Measurements from ENCODE around the gene XPO4.

XPO4 gene

DNA sequence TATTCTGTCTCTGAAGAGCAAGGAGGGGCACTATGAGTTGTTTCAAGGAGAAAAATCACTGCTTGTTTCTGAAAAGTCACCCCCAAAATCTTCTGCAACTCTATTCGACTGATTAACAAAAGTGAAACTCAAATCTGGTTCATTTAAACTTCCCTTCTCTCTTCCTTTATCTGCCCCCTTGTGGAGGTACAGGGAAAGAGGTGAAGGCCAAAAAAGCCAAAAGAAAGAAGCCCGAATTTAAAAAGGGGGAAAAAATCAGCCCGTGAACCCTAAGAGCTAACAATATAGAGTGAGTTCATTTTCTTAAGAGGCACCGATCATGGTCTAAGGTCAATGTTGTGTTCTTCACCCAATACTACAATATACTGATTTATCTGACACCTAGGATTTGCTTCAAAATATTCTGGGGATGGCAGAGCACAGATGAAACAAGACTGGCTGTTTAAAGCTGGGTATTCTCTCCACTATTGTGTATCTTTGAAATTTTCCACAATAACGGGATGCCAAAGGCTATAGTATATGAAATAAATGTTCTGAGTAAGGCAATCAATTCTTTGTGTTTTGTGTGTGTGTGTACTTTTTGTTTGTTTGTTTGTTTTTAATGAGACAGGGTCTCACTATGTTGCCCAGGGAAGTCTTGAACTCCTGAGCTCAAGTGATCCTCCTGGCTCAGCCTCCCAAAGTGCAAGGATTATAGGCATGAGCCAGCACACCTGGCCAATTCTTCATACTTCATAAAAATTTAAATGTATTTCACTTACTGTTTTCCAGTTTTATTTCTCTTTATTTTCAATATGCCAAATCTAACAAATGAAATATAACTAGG, 73.8 kb downstream of the XPO4 start:
- DNase-seq (ENCODE audit: low read depth, low spot score): peak; percentile 41

DNA sequence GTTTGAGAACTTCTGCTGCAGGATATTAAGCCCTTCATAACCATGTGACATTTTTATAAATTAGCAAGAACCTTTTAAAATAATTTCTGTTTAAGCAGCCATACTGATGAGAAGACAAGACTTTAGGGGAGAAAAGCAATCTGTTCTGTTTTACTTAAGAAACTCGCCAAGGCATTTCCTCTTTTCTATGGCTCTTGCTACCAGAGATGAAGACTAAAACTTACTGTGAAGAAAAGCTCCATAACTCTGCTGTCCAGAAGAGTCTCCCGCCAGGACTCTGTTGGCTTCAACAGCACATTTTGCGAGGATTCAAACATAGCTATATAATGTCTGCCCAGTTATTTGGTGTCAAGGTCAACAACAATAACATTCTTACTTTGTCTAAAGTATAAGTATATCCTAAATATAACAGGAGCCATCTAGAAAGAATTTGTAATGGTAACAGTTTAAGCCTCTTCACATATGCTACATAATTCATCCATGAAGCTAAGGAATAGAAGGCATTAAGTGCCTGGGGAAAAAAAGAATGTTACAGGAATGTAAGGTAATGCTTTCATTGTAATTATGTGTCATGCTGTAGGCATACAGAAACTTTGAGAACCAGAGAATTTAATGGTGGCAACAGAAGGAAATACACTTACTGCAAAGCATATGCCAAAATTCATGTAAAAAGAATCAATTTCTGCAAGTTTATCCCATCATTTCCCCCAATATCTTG, 75.5 kb downstream of the XPO4 start:
- no peak for DNase-seq (ENCODE audit: low read depth, low spot score)

DNA sequence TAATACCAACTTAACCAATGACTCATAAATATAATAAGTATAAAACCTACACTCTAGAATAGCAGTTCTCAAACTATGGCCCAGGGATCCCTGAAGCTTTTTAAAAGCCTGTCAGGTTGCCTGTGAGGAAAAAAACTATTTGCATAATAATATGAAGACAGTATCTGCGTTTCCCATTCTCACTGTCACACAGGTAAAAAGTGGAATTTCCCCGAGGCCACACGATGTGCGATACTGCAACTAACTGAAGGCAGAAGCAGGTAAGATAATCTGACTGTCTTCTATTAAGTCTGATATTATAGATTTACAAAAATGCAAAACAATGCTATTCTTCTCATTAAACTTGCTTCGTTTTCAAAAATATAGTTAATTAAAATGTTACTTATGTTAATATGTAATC, 76.2 kb downstream of the XPO4 start:
- DNase-seq (ENCODE audit: low read depth, low spot score): no peak

DNA sequence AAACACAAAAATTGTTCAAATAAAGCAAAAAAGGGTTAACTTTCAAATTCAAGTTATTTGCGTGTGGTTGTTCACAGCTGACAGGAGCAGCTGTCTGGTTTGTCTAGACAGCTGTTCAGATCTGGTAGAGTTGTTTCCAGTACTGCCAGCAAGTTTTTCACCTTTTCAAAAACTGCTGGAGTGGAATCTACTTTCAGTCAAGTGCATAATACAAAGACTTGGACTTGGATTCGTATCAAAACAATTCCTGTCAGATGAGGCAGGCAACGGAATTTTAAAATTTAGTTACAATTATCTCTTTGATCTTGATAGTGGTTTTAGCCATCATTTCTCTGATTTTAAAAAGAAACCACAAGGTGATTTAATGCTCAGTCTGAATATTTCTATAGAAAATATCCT, 77.1 kb downstream of the XPO4 start:
- DNase-seq (ENCODE audit: low read depth, low spot score): no peak

DNA sequence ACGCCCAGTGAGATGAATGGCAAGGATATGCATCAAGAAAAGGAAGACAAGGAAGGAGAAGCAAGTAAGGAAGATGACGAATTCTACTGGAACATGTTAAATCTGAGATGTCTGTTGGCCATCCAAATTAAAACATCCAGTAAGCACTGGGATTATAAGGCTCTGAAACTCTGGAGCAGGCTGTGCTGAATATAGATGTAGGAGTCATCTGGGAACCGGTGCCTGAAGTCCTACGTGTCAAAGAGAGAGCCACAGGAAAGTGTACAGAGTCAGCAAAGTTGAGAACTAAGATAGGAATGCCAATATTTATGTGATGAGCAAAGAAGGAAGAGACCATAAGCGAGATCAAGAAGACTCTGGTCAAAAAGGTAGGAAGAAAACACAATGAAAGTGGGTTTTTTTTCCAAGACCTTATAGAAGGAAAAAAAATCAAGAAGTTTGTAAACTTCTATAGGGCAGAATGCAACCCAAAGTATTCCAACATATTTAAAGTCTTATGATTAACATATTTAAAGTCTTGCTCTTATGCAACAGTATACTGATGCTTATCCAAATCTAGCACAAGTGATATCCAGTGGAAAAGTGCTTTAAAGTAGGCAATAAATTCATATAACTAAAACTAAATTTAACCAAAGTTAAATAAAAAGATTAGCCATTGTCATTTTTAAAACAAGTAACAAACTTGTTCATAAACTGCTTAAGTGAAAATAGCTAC, 77.6 kb downstream of the XPO4 start:
- no peak for DNase-seq (ENCODE audit: low read depth, low spot score)

DNA sequence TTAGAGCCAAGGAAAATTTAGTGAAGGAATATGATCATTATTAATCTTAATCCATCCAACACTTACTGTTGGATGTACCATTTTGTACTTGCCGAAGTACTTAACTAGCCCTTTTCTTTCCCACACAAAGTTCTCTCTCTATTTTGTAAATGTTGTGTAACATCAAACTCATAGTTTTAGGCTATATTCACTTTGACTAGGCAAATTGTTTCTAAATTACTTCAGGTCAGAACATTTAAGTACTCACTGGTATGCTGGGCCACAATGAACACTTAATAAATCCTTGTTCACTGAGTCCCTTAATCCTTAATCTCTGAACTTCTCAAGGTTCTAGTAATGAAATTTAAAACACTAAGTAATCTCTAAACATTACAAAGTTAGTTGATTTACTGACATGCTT, 79.5 kb downstream of the XPO4 start:
- no peak for DNase-seq (ENCODE audit: low read depth, low spot score)

DNA sequence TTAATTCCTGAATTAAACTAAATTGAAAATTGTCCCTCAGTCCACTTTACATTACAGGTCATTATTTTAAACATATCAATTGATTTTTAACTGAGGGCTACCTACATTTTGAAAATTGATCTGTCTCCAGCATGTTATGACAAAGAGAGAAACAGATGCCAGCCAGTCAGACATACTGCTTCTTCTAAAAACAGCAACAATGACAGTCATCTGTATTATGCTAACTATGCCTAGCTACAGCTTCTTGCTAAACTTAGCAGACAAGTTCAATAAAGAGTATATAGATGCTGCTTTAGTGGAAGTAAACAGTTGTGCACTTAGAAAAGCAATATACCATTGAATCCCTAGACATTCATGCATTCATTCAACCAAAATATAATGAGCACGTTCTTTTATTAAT, 80.1 kb downstream of the XPO4 start:
- DNase-seq (ENCODE audit: low read depth, low spot score): no peak

DNA sequence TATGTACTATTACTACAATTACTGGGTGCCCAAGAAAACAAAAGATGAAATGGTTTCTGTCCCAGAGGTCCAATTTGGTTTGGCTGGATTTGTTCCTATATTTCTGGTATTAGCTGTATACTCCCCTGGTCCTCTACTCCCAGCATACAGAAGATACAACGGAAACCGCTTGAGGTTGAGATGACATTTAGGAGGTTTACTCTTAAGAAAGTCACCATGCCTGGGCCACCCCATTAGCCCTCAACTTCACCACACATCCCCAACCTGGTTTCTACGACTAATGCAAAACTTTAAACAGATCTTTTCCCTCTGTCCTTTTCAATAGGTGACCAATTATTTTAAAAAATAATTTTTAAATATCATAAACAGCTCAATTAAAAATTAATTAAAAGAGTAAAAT, 82.8 kb downstream of the XPO4 start:
- DNase-seq (ENCODE audit: low read depth, low spot score): no peak

DNA sequence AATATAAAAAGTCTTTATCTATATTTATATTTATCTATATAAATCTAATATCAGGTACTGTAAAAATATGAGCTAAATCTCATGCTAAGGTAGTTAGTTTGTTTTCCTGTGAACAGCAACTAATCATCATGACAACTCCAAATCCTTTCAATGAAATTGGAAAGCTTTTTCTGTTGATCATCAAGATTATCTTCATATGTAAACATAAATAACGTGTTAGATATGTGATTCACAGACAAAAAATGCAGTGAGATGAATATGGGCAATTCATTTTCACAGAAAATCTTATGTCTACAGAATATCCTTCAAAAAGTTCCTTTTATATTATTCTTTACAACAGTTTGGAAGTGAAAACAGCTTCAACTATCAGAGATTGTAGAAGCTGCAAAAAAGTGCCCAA, 87.1 kb downstream of the XPO4 start:
- DNase-seq (ENCODE audit: low read depth, low spot score): no peak

DNA sequence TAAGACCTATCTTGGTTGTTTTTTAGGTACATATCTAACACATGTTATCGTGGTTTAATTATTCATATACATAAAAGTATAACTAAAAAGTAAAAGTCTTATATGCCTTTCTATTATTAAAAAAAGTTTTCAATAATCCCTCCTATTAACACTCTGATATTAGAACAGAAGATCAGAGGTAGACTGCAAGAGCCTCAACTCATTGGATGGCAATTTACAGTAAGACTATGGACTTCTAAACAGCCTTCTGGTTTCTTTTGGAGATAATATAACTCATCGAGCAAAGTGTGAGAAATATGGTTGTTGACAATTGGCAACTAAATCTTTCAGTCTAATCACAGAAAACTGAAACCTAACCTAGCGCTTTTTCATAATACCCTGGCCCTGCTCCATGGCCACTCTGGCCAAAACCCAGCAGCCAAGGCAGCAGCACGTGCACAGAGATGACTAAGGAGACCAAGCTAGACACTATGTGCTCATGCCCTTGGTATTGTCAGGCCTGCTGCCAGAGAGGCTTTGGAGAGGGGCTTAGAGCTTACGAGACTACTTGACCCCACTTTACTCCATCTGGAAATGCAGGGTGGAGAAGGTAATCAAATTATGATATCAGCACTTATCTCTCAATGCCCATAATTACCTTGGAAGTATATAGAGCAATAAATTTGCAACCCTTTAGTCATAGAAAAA, 88.2 kb downstream of the XPO4 start:
- no peak for DNase-seq (ENCODE audit: low read depth, low spot score)

DNA sequence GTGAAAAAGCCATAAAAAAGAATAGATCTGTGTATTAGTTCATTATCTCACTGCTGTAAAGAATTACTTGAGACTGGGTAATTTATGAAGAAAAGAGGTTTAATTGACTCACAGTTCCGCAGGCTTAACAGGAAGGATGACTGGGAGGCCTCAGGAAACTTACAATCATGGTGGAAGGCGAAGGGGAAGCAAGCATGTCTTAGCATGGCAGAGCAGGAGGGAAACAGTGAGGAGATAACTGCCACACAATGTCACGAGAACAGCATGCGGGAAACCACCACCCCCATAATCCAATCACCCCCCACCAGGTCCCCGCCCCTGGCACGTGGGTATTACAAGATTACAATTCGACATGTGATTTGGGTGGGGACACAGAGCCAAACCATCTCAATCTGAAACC, 89.7 kb downstream of the XPO4 start:
- DNase-seq (ENCODE audit: low read depth, low spot score): no peak

DNA sequence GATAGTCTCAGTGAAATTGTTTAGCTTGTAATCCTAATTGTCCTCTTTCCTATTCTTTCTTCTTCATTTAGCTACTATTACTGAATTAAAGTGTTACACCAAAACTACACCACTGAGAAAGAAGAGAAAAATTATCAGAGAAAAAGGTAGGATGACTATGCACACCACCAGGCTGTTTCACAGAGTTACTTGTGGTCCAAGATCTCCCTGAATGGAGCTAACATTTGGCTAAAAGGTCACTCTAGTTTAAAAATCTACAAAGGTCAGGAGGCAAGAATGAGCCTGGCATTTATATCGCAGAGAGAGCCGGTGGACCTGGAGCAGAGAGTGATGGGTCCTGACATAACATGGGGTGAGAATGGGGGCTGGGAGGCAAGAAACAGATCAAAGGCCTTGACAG, 91.7 kb downstream of the XPO4 start:
- DNase-seq (ENCODE audit: low read depth, low spot score): no peak

DNA sequence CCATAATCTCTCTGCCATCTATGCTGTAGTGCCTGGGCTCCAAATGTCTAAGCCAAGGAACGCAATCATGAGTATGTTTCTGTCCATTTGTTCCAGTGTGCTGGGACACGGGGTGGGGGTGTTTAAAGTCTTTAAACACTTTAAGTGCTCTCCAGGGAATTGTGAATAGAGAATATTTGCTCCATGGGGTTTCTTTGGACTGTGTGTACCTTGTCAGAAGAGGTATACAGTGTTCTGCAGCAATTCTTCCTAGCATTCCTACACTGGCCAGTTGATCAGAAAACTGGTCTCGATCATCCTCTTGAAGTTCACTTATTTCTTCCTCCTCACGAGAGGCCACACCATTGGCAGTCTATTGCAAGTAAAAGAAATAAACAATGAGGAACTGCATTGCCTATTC, 93.7 kb downstream of the XPO4 start:
- no peak for DNase-seq (ENCODE audit: low read depth, low spot score)

DNA sequence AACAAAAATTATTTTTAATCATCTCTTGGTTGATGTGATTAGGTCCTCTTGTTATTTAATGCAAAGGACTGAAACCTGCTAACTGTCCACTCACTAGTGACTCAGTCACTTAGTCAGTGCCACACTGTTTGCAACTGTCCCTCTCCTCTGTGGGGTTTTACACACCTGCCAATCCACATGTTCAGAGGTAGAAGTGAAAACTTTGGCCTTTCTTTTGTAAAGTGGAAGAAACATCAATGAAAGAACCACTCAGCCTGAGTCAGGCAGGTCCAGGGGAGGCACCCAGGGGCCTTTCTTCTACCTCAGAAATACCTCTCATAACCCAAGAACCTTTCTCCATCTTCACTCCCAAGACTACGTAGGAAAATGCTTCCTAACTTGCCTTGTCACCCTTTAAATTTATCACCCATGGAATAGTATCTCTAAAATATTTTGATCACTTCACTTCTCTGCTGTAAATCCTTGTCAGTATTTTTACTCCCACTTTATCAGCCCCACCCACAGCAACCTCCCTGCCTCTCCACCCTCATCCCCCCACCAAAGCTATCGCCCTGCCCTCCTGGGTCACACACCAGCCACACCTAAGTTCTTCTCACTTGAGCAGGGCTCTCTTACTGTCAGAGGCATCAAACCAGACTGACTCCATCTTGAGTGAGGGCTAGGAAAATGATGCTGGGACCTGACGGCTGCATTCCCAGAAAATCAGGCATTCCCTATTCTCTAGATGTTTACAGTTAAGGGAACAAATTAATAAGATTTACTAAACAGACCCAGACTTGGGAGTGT, 99.2 kb downstream of the XPO4 start:
- DNase-seq (ENCODE audit: low read depth, low spot score): no peak

DNA sequence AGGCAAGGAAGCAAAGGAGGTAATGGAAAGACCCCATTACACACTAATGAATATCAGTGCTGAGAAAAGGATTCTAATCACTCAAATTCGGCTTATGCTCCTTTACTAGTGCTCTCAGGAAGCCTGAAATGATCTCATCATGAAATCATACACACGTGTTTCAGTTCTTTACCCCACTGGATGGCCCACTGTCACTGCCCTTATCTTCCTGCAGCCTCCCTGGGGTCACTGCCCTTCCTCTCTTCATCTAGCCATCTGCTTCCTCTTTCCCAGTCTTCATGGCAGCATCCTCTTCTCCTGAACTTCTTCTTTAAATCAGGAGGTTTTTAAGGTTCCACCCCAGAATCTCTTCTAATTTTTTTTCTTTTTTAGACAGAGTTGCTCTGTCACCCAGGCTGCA, 100.8 kb downstream of the XPO4 start:
- DNase-seq (ENCODE audit: low read depth, low spot score): no peak

DNA sequence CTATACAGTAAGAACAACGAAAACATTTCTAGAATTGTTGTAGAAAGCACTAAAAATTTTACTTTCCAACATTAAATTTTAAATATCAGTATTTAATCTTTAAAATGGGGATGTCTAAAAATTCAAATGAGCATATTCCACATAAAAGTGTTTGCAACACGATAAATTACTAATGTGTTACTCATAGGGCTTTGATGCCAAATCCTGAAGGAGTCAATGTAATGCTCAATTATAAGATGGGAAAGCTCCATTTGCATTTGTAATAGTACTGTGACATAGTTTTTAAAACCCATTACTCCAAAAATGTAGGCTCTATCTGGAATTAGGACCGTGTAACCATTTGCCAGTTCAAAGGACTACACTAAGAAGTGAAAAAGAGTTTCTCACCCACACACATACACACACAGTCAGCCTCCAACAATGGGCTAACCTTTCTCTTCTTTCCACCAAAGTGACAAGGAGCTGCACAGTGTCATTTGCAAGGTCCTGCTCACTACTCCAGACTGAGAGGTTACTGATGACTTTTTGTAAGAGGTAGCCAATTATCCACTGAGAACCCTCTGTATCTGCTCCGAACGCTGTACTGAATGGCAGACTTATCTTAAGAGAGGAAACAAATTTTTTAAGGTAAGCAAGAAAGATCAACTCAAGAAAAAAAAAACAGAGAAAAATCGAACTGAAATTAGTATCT, 102.7 kb downstream of the XPO4 start:
- DNase-seq (ENCODE audit: low read depth, low spot score): no peak

DNA sequence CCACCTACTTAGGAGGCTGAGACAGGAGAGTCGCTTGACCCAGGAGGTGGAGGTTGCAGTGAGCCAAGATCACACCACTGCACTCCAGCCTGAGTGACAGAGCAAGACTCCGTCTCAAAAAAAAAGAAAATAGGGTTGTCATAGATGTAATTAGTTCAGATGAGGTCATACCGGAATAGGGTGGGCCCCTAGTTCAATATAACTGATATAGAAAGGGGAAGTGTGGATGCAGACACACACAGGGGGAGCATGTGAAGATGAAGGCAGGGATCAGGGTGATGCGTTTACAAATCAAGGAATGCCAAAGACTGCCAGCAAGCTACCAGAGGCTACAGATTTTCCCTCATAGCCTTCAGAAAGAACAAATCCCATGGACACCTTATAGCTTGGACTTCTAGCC, 104.5 kb downstream of the XPO4 start:
- DNase-seq (ENCODE audit: low read depth, low spot score): no peak

DNA sequence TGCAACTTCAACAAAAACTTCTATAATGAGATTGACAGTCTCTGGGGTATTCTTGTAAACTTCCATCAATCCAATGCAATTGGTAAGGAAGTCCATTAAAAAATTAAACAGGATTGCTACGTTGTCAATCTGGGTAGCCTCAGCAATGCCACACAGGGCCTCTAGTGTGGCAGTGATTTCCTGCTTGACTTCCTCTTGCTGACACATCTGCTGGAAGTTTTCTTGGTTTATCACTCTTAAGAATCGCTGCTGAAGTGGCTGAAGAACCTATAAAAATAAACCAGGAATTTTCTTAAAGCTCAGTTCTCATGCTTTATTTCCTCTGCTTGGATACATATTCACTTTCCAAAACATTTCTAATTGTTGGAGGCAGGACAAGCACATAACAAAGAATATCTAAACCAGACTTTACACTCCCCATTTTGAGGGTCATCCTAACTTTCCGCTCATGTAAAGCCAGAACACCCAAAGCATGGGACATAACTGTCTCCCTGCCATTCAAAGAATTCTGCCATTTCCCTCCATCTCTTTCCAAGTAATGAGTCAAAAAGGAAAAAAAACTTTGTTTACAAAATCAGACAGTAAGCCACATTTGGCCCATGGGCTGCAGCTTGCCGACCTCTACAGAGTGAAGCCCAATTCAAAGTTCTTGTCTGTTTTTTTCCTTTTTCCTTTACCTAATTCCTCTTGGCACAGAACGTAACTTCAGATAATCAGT, 105.6 kb downstream of the XPO4 start:
- no peak for DNase-seq (ENCODE audit: low read depth, low spot score)

DNA sequence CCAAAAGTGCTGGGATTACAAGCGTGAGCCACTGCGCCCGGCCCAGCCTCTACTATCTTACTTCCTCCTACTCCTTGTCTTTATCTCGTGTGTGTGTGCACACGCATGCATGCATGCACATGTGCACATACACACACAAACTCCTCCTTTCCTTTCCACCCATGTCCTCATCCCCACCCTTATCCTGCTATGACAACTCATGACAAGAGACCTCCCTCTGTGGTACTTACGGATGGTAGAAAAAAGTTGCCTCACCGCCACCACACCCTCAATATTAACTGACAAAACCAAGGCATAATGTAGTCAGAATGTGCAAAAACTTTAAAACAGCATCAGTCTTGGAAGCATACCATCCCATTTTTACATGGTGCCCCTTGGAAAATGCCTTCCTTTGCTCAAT, 112.9 kb downstream of the XPO4 start:
- DNase-seq (ENCODE audit: low read depth, low spot score): no peak

DNA sequence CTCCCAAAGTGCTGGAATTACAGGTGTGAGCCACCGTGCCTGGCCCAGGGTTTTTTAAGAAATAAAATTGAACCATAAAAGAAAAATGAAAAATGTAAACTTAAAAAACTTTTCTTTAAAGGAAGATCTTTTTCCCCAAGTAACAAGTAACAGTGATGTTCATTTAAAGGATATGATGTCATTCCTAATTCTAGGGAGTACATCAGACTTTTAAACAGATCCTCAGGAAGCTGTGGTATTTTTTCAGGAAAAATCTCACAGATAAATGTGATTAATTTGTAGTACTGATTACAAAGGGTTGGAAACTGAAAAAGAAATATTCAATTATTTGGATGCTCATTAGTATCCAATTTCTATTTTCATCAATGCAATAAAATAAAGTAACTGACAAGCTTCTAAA, 114.2 kb downstream of the XPO4 start:
- no peak for DNase-seq (ENCODE audit: low read depth, low spot score)

All from ELF-1 (cell line).